Activated T-helper 1 cell treated with anti-CD3 and anti-CD28 coated beads, Interleukin-12 subunit alpha, Interleukin-12 subunit beta, Interleukin-2, Interleukin-4 antibody, amounts not matched to agents 30 ng/mL and 10 ng/mL and 1 ng/mL, durations not matched to agents 14 hours and 24 hours and 36 hours (primary cell): ENCODE results near the gene NIT1. TPM values are rescaled to one million over a fixed set of nuclear protein-coding genes. Genes with fewer than 3 reads are reported as not detected.

Source experiments
- DNase-seq: peaks from one replicate; pipeline ENCODE4 v3.0.0; 2021; ENCODE audit warnings: low spot score
- H3K27ac Mint-ChIP-seq: one replicate; pipeline ENCODE4 v1.8.0; 2021; ENCODE audit warnings: mild to moderate bottlenecking, mixed read lengths
- H3K27me3 Mint-ChIP-seq: one replicate; pipeline ENCODE4 v1.8.0; 2022; ENCODE audit warnings: mild to moderate bottlenecking, moderate library complexity, mixed read lengths; ENCODE audit not compliant: insufficient read depth
- H3K36me3 Mint-ChIP-seq: one replicate; pipeline ENCODE4 v1.8.0; 2021; ENCODE audit warnings: low read depth, mixed read lengths
- H3K4me1 Mint-ChIP-seq: one replicate; pipeline ENCODE4 v1.8.0; 2021; ENCODE audit warnings: low read depth, mixed read lengths
- H3K4me3 Mint-ChIP-seq: one replicate; pipeline ENCODE4 v1.8.0; 2021; ENCODE audit warnings: mild to moderate bottlenecking, moderate library complexity, mixed read lengths
- H3K9me3 Mint-ChIP-seq: one replicate; pipeline ENCODE4 v1.8.0; 2021; ENCODE audit warnings: mixed read lengths
- intact Hi-C: fragments of 100-400 bp; cut with micrococcal nuclease; formaldehyde crosslinking; loops from one replicate; pipeline ENCODE4 v1.15.1; 2024
- total RNA-seq: library from RNA; stranded (reverse); gene quantifications from 2 replicates; pipeline ENCODE4 v1.2.3, GENCODE V29; 2022

NIT1 gene
- total RNA-seq, 1 donor from 2014 or later = 51.3 TPM

GRCh38 chr1:161153682-161154337, 35.9 kb downstream of the NIT1 start, which contains the start of gene UFC1:
Gene UFC1 (plus strand): TSS chr1:161153978. CDS start chr1:161153998, 20 bp downstream.
- Mint-ChIP-seq H3K27ac (peak within 1 kb of the TSS; percentile 100), H3K4me3 (peak within 1 kb of the TSS; percentile 99), H3K4me1 (peaks cover 32% of the 10 kb centered on the region), H3K27me3 (no peaks in the 10 kb centered on the region), H3K9me3 (no peaks in the 10 kb centered on the region), H3K36me3 (peaks cover 25% of the 10 kb centered on the region)
- intact Hi-C loops = loop anchor here (1.0 to 2.0 kb wide), 6 partner anchors 12 to 86 kb away; partner anchors contain the start of genes DEDD, NDUFS2 and PPOX
- DNase-seq = peak; percentile 80

GRCh38 chr1:161157867-161158266, 40.0 kb downstream of the NIT1 start:
- H3K36me3 Mint-ChIP-seq = peaks cover 41% of the 10 kb centered on the region
- no peaks in the 10 kb centered on the region for H3K9me3 Mint-ChIP-seq
- no peaks in the 10 kb centered on the region for H3K27me3 Mint-ChIP-seq
- DNase-seq = no peak
- peak overlapping the region; percentile 49 for H3K27ac Mint-ChIP-seq
- peak overlapping the region; percentile 88 for H3K4me3 Mint-ChIP-seq
- H3K4me1 Mint-ChIP-seq = peaks cover 57% of the 10 kb centered on the region
- intact Hi-C loops = loop anchor here (2.0 kb wide), 3 partner anchors 45 to 113 kb away; partner anchors contain the start of genes NDUFS2, TOMM40L and USF1

- H3K27me3 Mint-ChIP-seq = no peaks in the 10 kb centered on the region
- peaks cover 63% of the 10 kb centered on the region for H3K4me1 Mint-ChIP-seq
- intact Hi-C loops = loop anchor here (1.0 to 2.0 kb wide), 4 partner anchors 26 to 114 kb away; partner anchors contain the start of genes DEDD, NDUFS2, TOMM40L and USF1
- no peaks in the 10 kb centered on the region for H3K9me3 Mint-ChIP-seq
- DNase-seq = no peak
- peak overlapping the region; percentile 88 for H3K4me3 Mint-ChIP-seq
- peaks cover 47% of the 10 kb centered on the region for H3K36me3 Mint-ChIP-seq
- peak overlapping the region; percentile 86 for H3K27ac Mint-ChIP-seq
Observed at GRCh38 chr1:161158316-161159010, 40.6 kb downstream of the NIT1 start.

- Mint-ChIP-seq H3K9me3 (no peaks in the 10 kb centered on the region), H3K4me3 (peak within 1 kb of the TSS; percentile 88), H3K36me3 (peaks cover 51% of the 10 kb centered on the region), H3K27me3 (no peaks in the 10 kb centered on the region), H3K4me1 (peaks cover 64% of the 10 kb centered on the region), H3K27ac (peak within 1 kb of the TSS; percentile 86)
- DNase-seq = peak; percentile 91
- intact Hi-C loops = loop anchor here (1.0 to 2.0 kb wide), 4 partner anchors 27 to 114 kb away; partner anchors contain the start of genes DEDD, NDUFS2, TOMM40L and USF1
Observed at GRCh38 chr1:161159087-161159912, 41.4 kb downstream of the NIT1 start, which contains the start of gene USP21. Gene USP21 (plus strand): TSS chr1:161159500. CDS start chr1:161160641, 1,141 bp downstream.

- Mint-ChIP-seq H3K27ac (peak overlapping the region; percentile 65), H3K9me3 (no peaks in the 10 kb centered on the region), H3K36me3 (peaks cover 51% of the 10 kb centered on the region), H3K4me3 (peak overlapping the region; percentile 88), H3K4me1 (peaks cover 64% of the 10 kb centered on the region), H3K27me3 (no peaks in the 10 kb centered on the region)
- DNase-seq = no peak
- intact Hi-C loops = loop anchor here (1.0 to 2.0 kb wide), 5 partner anchors 17 to 115 kb away; partner anchors contain the start of genes B4GALT3, DEDD, NDUFS2 and TOMM40L
Observed at GRCh38 chr1:161159913-161160243, 42.0 kb downstream of the NIT1 start.

GRCh38 chr1:161160671-161161145, 42.8 kb downstream of the NIT1 start:
- peak overlapping the region; percentile 88 for H3K4me3 Mint-ChIP-seq
- no peak for DNase-seq
- peaks cover 49% of the 10 kb centered on the region for H3K36me3 Mint-ChIP-seq
- no peaks in the 10 kb centered on the region for H3K27me3 Mint-ChIP-seq
- no peaks in the 10 kb centered on the region for H3K9me3 Mint-ChIP-seq
- peak overlapping the region; percentile 62 for H3K27ac Mint-ChIP-seq
- intact Hi-C loops = loop anchor here (2.0 kb wide), 1 partner anchor 16 kb away; the partner anchor contains the start of gene B4GALT3
- peaks cover 64% of the 10 kb centered on the region for H3K4me1 Mint-ChIP-seq

GRCh38 chr1:161161652-161162051, 43.7 kb downstream of the NIT1 start:
- Mint-ChIP-seq H3K36me3 (peaks cover 49% of the 10 kb centered on the region), H3K27ac (peak overlapping the region; percentile 13), H3K9me3 (no peaks in the 10 kb centered on the region), H3K4me3 (peak overlapping the region; percentile 52), H3K4me1 (peaks cover 64% of the 10 kb centered on the region), H3K27me3 (no peaks in the 10 kb centered on the region)
- intact Hi-C loops = loop anchor here (2.0 kb wide), 1 partner anchor 15 kb away; the partner anchor contains the start of gene B4GALT3
- DNase-seq = no peak

GRCh38 chr1:161162052-161162451, 44.1 kb downstream of the NIT1 start:
- Mint-ChIP-seq H3K9me3 (no peaks in the 10 kb centered on the region), H3K4me3 (peak overlapping the region; percentile 52), H3K27ac (peak overlapping the region; percentile 13), H3K36me3 (peaks cover 45% of the 10 kb centered on the region), H3K27me3 (no peaks in the 10 kb centered on the region), H3K4me1 (peaks cover 68% of the 10 kb centered on the region)
- DNase-seq = no peak
- intact Hi-C loops = no loop called here

- Mint-ChIP-seq H3K27ac (peak overlapping the region; percentile 18), H3K4me3 (no peak overlapping the region), H3K27me3 (no peaks in the 10 kb centered on the region), H3K36me3 (peaks cover 39% of the 10 kb centered on the region), H3K4me1 (peaks cover 72% of the 10 kb centered on the region), H3K9me3 (no peaks in the 10 kb centered on the region)
- DNase-seq = no peak
- intact Hi-C loops = no loop called here
Observed at GRCh38 chr1:161162806-161163205, 44.9 kb downstream of the NIT1 start.

GRCh38 chr1:161163793-161164192, 45.9 kb downstream of the NIT1 start:
- peak overlapping the region; percentile 78 for H3K27ac Mint-ChIP-seq

GRCh38 chr1:161164901-161165610, 47.2 kb downstream of the NIT1 start:
- peaks cover 63% of the 10 kb centered on the region for H3K4me1 Mint-ChIP-seq
- peaks cover 28% of the 10 kb centered on the region for H3K36me3 Mint-ChIP-seq
- DNase-seq = no peak
- H3K27ac Mint-ChIP-seq = peak overlapping the region; percentile 86
- intact Hi-C loops = no loop called here
- no peaks in the 10 kb centered on the region for H3K27me3 Mint-ChIP-seq
- peak overlapping the region; percentile 45 for H3K4me3 Mint-ChIP-seq
- no peaks in the 10 kb centered on the region for H3K9me3 Mint-ChIP-seq

More at GRCh38 chr1:161163793-161164192, 45.9 kb downstream of the NIT1 start:
- H3K27me3 Mint-ChIP-seq = no peaks in the 10 kb centered on the region
- peaks cover 31% of the 10 kb centered on the region for H3K36me3 Mint-ChIP-seq
- peaks cover 71% of the 10 kb centered on the region for H3K4me1 Mint-ChIP-seq
- intact Hi-C loops = no loop called here
- H3K4me3 Mint-ChIP-seq = peak overlapping the region; percentile 12
- DNase-seq = no peak
- H3K9me3 Mint-ChIP-seq = no peaks in the 10 kb centered on the region
